K562 (cell line): ENCODE data around the gene FOXL2NB. TPM values are rescaled to one million over a fixed set of nuclear protein-coding genes. Genes with fewer than 3 reads are reported as not detected.
A peak's percentile ranks its signal among the peaks of the same experiment; 100 is the strongest.

ENCODE experiments used
- ATAC-seq: fragments of 200-7000 bp; cut with Tn5 transposase; 3 replicates; pipeline ENCODE4 v1.9.1; 2020; ENCODE audit warnings: moderate library complexity
- BruUV-seq: library from RNA; stranded (reverse); fragments of 400-500 nt; replicated peaks from 2 replicates; lab custom pipeline; 2021; lab: Mats Ljungman, UMichigan
- CTCF ChIA-PET: fragments of 300-600 bp; formaldehyde crosslinking; extraction: SDS; loops from one replicate; lab custom pipeline; 2021; ENCODE audit warnings: low intra/inter-chr PET ratio; lab: Yijun Ruan, JAX
- POLR2A ChIA-PET: fragments of 300-600, 350-650 bp; sonication (Branson Sonifier 250); formaldehyde crosslinking; extraction: SDS; loops from one replicate; lab custom pipeline; 2021; ENCODE audit warnings: antibody characterized with exemption, inconsistent platforms; lab: Yijun Ruan, JAX
- DNase-seq, 4 experiments: peaks; one replicate each; pipeline versions ENCODE4 v3.0.0 to v3.0.0-alpha.2; 2011 to 2018; ENCODE audit warnings: low spot score in 3 of 4, mixed read lengths in 3 of 4; ENCODE audit errors: extremely low read depth in 1 of 4
- FAIRE-seq: peaks from 2 replicates; lab custom pipeline; 2011; peaks lifted over from hg19 to GRCh38; lab: Jason Lieb, UNC
- H2AFZ ChIP-seq: 2 replicates; pipeline ENCODE4 v1.6.0; 2011; ENCODE audit warnings: low read depth, low read length, control low read depth, inconsistent platforms
- H3K27ac ChIP-seq: fragments of 200-600 bp; 3 replicates; pipeline ENCODE4 v1.8.0; 2011; ENCODE audit warnings: low read depth, mild to moderate bottlenecking, control low read depth, inconsistent platforms, low read length, moderate library complexity, mixed read lengths; ENCODE audit errors: extremely low read depth
- H3K27me3 ChIP-seq, 2 experiments: fragments of 300-600 bp in 1 of 2; 2 replicates in 1 of 2; 3 replicates in 1 of 2; pipeline versions ENCODE4 v1.6.0 to v1.8.0; 2011; ENCODE audit warnings: inconsistent platforms in 2 of 2, low read length in 2 of 2, mild to moderate bottlenecking in 1 of 2, mixed read lengths in 1 of 2, moderate library complexity in 1 of 2; ENCODE audit not compliant: control insufficient read depth in 2 of 2, insufficient read depth in 2 of 2
- H3K36me3 ChIP-seq: fragments of 300-600 bp; 3 replicates; pipeline ENCODE4 v1.8.0; 2011; ENCODE audit warnings: mild to moderate bottlenecking, low read length, inconsistent platforms; ENCODE audit not compliant: control insufficient read depth, insufficient read depth
- H3K4me1 ChIP-seq, 2 experiments: fragments of 200-600 bp in 1 of 2; replicated peaks in 1 of 2; 2 replicates in 1 of 2; 3 replicates in 1 of 2; pipeline versions ENCODE4 v1.5.1 to v1.8.0; 2011; ENCODE audit warnings: inconsistent platforms in 2 of 2, low read length in 2 of 2, mild to moderate bottlenecking in 1 of 2, mixed read lengths in 1 of 2, moderate library complexity in 1 of 2; ENCODE audit not compliant: control insufficient read depth in 2 of 2, insufficient read depth in 2 of 2
- H3K4me2 ChIP-seq: 2 replicates; pipeline ENCODE4 v1.6.1; 2011; ENCODE audit warnings: low read length, control low read depth, inconsistent platforms, mixed read lengths; ENCODE audit not compliant: insufficient read depth
- H3K4me3 ChIP-seq: fragments of 200-600 bp; sonication (generic), shearing (Covaris generic); 2 replicates; pipeline ENCODE4 v1.5.1; 2016; ENCODE audit warnings: control low read depth, inconsistent platforms
- H3K79me2 ChIP-seq: fragments of 200-600 bp; 3 replicates; pipeline ENCODE4 v1.8.0; 2011; ENCODE audit warnings: low read length, inconsistent platforms; ENCODE audit not compliant: control insufficient read depth, insufficient read depth
- H3K9ac ChIP-seq, 2 experiments: 2 replicates each; pipeline versions ENCODE4 v1.6.0 to v1.6.1; 2011; ENCODE audit warnings: low read depth in 2 of 2, low read length in 2 of 2, control low read depth in 1 of 2, inconsistent platforms in 1 of 2, mild to moderate bottlenecking in 1 of 2, mixed read lengths in 1 of 2; ENCODE audit not compliant: insufficient read depth in 1 of 2
- H3K9me1 ChIP-seq: one replicate; pipeline ENCODE4 v1.6.0; 2011; ENCODE audit warnings: inconsistent platforms, mild to moderate bottlenecking, low read length, moderate library complexity; ENCODE audit not compliant: control insufficient read depth, insufficient read depth
- H3K9me3 ChIP-seq: replicated peaks from 2 replicates; pipeline ENCODE4 v1.5.1; 2011; ENCODE audit warnings: low read depth, low read length, inconsistent platforms; ENCODE audit not compliant: control insufficient read depth, insufficient read depth
- H4K20me1 ChIP-seq: replicated peaks from 2 replicates; pipeline ENCODE4 v1.6.1; 2011; ENCODE audit warnings: low read length, inconsistent platforms, mixed read lengths; ENCODE audit not compliant: control insufficient read depth, insufficient read depth
- BDP1 ChIP-seq: IDR thresholded peaks from 3 replicates; pipeline ENCODE4 v1.6.1; 2011; ENCODE audit not compliant: insufficient read length, insufficient read depth
- HNRNPL ChIP-seq: fragments of 200-400 bp; formaldehyde crosslinking; IDR thresholded peaks from 2 replicates; pipeline ENCODE4 v1.6.1; 2017; ENCODE audit warnings: low read depth, mild to moderate bottlenecking, low read length
- JUND ChIP-seq, 2 experiments: IDR thresholded peaks; 2 replicates in 1 of 2; 3 replicates in 1 of 2; pipeline ENCODE4 v1.6.1; 2011; ENCODE audit warnings: borderline replicate concordance in 2 of 2, low read depth in 2 of 2, low read length in 2 of 2, improper control_type of control experiment in 1 of 2, missing biosample characterization in 1 of 2, missing genetic modification characterization in 1 of 2, missing genetic modification reagents in 1 of 2
- PHB ChIP-seq: fragments of 250-450 bp; sonication (Bioruptor Pico); IDR thresholded peaks from 2 replicates; pipeline ENCODE4 v1.5.0; 2021
- POLR2AphosphoS2 ChIP-seq: IDR thresholded peaks from 2 replicates; pipeline ENCODE4 v1.6.1; 2012; ENCODE audit warnings: low read length, improper control_type of control experiment
- WGBS: fragments of 100-300 bp; shearing (Covaris generic); methylation state at CpG from one replicate; pipeline ENCODE4 v1.1.6; 2016; ENCODE audit warnings: low coverage, mixed read lengths; ENCODE audit not compliant: insufficient coverage; ENCODE audit errors: missing lambda C conversion rate; 5-methylcytosine and 5-hydroxymethylcytosine counted together
- in situ Hi-C: fragments of 300-500 bp; cut with MboI; formaldehyde crosslinking; loops from 4 replicates; pipeline ENCODE4 v1.15.0; 2018; ENCODE audit warnings: inconsistent platforms, mixed read lengths
- intact Hi-C: fragments of 100-400 bp; cut with micrococcal nuclease; formaldehyde crosslinking; loops from 2 replicates; pipeline ENCODE4 v1.14.2; 2022
- polyA plus RNA-seq, 8 experiments: library from polyadenylated mRNA; depleted of rRNA in 4 of 8; stranded (reverse) in 5 of 8; unstranded in 3 of 8; fragments of >200 nt; fragmentation: Nextera tagmentation in 2 of 8; fragmentation: Illumina TruSeq in 1 of 8; extraction: Ambion mirVana in 2 of 8; extraction: Trizol in 1 of 8; gene quantifications; 2 replicates each; pipeline versions ENCODE4 v1.2.1 to v1.2.3, GENCODE V29; 2011 to 2014; ENCODE audit warnings: inconsistent platforms in 1 of 8, missing spikeins in 1 of 8
- total RNA-seq, 7 experiments: library from RNA; depleted of rRNA in 6 of 7; stranded (reverse); fragments of >200 nt in 6 of 7; fragmentation: Illumina TruSeq in 2 of 7; extraction: Trizol in 2 of 7; gene quantifications; 2 replicates each; pipeline versions ENCODE4 v1.2.1 to v1.2.3, GENCODE V29; 2011 to 2021; ENCODE audit warnings: low replicate concordance in 1 of 7
- TF ChIP-seq, protein P1 (sequence below): fragments of 250-450 bp; sonication (Bioruptor Pico); IDR thresholded peaks from 2 replicates; pipeline ENCODE4 v1.4.0; 2020
- TF ChIP-seq, protein P2 (sequence below): fragments of 450-650 bp; conservative IDR thresholded peaks from 2 replicates; pipeline ENCODE4 v1.6.1; 2016; ENCODE audit warnings: missing genetic modification characterization, low read depth, mild to moderate bottlenecking, control low read depth, missing compliant biosample characterization

Gene FOXL2NB
- total and polyA plus RNA-seq, 9 of the 15 experiments (the other 6 are each of a cell fraction or from before 2014, with no cell fraction given): 0.71 to 17.4 (median 9.0) TPM

DNA sequence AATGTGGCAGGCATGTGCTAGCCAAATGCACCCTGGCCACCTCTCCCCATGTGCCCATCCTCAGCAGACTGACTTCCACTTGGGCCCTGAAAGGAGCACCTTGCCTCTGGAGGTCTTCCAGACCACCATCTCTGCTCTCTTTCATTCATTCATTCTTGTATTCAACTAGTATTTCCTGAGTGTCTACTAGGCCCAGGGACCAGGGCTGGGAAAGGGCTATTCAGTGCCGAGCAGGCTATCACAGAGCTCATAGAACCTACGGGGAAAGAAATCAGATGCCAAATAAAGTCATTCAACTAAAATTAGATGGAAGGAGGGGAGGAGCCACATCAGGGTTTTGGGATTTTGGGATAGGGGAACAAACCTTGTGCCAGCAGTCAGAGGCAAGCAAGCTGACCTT, 40.2 kb downstream of the FOXL2NB start:
- WGBS: 9% methylated on average over 2 of the region's 2 CpGs
- Histone ChIP-seq H2AFZ (no peak overlapping the region), H3K4me1 (no peaks in the 10 kb centered on the region), H3K79me2 (no peaks in the 10 kb centered on the region), H3K9ac (0 out of 4 replicates have a peak overlapping the region, but pooled peaks of 1 of the 2 experiments have one; percentile 22), H3K9me1 (no peaks in the 10 kb centered on the region), H3K27ac (no peak overlapping the region), H3K4me2 (no peak overlapping the region), H3K27me3 (peaks cover 0 to 17% of the 10 kb centered on the region in 2 experiments; a peak in 2 of 5 replicates), H3K9me3 (no peaks in the 10 kb centered on the region), H4K20me1 (no peaks in the 10 kb centered on the region), H3K4me3 (no peak overlapping the region), H3K36me3 (no peaks in the 10 kb centered on the region)
- TF ChIP-seq PHB (CRISPR knock-in tag) (no peak), HNRNPL (no peak), BDP1 (no peak), JUND (IDR thresholded peaks at IDR 0.05; ENCODE audit: borderline replicate concordance, low read depth, low read length) (no peak), JUND (tag; IDR thresholded peaks at IDR 0.05; ENCODE audit: borderline replicate concordance, low read depth, low read length) (no peak), POLR2AphosphoS2 (no peak)
- TF ChIP-seq, protein P1, sequence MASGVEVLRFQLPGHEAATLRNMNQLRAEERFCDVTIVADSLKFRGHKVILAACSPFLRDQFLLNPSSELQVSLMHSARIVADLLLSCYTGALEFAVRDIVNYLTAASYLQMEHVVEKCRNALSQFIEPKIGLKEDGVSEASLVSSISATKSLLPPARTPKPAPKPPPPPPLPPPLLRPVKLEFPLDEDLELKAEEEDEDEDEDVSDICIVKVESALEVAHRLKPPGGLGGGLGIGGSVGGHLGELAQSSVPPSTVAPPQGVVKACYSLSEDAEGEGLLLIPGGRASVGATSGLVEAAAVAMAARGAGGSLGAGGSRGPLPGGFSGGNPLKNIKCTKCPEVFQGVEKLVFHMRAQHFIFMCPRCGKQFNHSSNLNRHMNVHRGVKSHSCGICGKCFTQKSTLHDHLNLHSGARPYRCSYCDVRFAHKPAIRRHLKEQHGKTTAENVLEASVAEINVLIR (CRISPR knock-in tag): no peak
- TF ChIP-seq, protein P2, sequence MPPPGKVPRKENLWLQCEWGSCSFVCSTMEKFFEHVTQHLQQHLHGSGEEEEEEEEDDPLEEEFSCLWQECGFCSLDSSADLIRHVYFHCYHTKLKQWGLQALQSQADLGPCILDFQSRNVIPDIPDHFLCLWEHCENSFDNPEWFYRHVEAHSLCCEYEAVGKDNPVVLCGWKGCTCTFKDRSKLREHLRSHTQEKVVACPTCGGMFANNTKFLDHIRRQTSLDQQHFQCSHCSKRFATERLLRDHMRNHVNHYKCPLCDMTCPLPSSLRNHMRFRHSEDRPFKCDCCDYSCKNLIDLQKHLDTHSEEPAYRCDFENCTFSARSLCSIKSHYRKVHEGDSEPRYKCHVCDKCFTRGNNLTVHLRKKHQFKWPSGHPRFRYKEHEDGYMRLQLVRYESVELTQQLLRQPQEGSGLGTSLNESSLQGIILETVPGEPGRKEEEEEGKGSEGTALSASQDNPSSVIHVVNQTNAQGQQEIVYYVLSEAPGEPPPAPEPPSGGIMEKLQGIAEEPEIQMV: no peak
- FAIRE-seq (no peak), ATAC-seq (no peak), DNase-seq (no peak)
- in situ Hi-C loops (no loop called here), intact Hi-C loops (no loop called here)
- POLR2A ChIA-PET: interaction anchor here (0.6 to 1.2 kb wide), 4 partner anchors 12 to 60 kb away, joined by 3 to 5 read pairs (median 4); no protein-coding TSS in a partner anchor
- no TSS peak for BruUV-seq
- CTCF ChIA-PET: no interaction called here
